Activated CD8-positive, alpha-beta memory T cell treated with anti-CD3 and anti-CD28 coated beads, Interleukin-2, amount 10 ng/mL, durations not matched to agents 7 days and 5 days (primary cell): ENCODE measurements around the gene CORO2B. TPM values are rescaled to one million over a fixed set of nuclear protein-coding genes. Genes with fewer than 3 reads are reported as not detected.

Experiments used
- ATAC-seq: fragments of 150-1000 bp; cut with Tn5 transposase; one replicate; pipeline ENCODE4 v1.10.0; 2021; ENCODE audit warnings: moderate library complexity
- CTCF ChIA-PET: fragments of 350-600 bp; sonication (Branson Sonifier 250); formaldehyde crosslinking; loops from one replicate; lab custom pipeline; 2021; ENCODE audit warnings: antibody characterized with exemption; lab: Charles Lee
- DNase-seq: peaks from one replicate; pipeline ENCODE4 v3.0.0-alpha.2; 2020
- H3K27ac Mint-ChIP-seq: one replicate; pipeline ENCODE4 v1.8.0; 2021; ENCODE audit warnings: mild to moderate bottlenecking, mixed read lengths
- H3K27me3 Mint-ChIP-seq: one replicate; pipeline ENCODE4 v1.8.0; 2021; ENCODE audit warnings: mixed read lengths
- H3K36me3 Mint-ChIP-seq: one replicate; pipeline ENCODE4 v1.8.0; 2021; ENCODE audit warnings: mild to moderate bottlenecking, mixed read lengths
- H3K4me1 Mint-ChIP-seq: one replicate; pipeline ENCODE4 v1.8.0; 2021; ENCODE audit warnings: mixed read lengths
- H3K4me3 Mint-ChIP-seq: one replicate; pipeline ENCODE4 v1.8.0; 2021; ENCODE audit warnings: mild to moderate bottlenecking, moderate library complexity, mixed read lengths
- H3K9me3 Mint-ChIP-seq: one replicate; pipeline ENCODE4 v1.8.0; 2022; ENCODE audit warnings: low read depth, mixed read lengths
- total RNA-seq, 2 experiments: library from RNA; stranded (reverse); gene quantifications; one replicate each; pipeline ENCODE4 v1.2.3, GENCODE V29; 2021

CORO2B gene
- total RNA-seq, 2 experiments from 2014 or later, result not detected

GRCh38 chr15:68557469-68558317 is 21.1 kb upstream of the CORO2B start:
- Mint-ChIP-seq H3K9me3 (no peaks in the 10 kb centered on the region), H3K27me3 (peaks cover 51% of the 10 kb centered on the region), H3K27ac (no peak overlapping the region), H3K36me3 (no peaks in the 10 kb centered on the region), H3K4me1 (peaks cover 16% of the 10 kb centered on the region), H3K4me3 (no peak overlapping the region)
- no peak for ATAC-seq
- CTCF ChIA-PET, result interaction anchor here (0.8 to 2.3 kb wide), 5 partner anchors 10 to 318 kb away, joined by 3 to 13 read pairs (median 3); no protein-coding TSS in a partner anchor
- DNase-seq, result no peak

- Mint-ChIP-seq H3K4me1 (peaks cover 16% of the 10 kb centered on the region), H3K4me3 (peak overlapping the region; percentile 56), H3K9me3 (no peaks in the 10 kb centered on the region), H3K27ac (no peak overlapping the region), H3K36me3 (no peaks in the 10 kb centered on the region), H3K27me3 (peaks cover 50% of the 10 kb centered on the region)
- DNase-seq (no peak), ATAC-seq (no peak)
- CTCF ChIA-PET, result interaction anchor here (0.8 to 3.0 kb wide), 25 partner anchors 9 to 366 kb away, joined by 3 to 72 read pairs (median 4); no protein-coding TSS in a partner anchor
Observed at GRCh38 chr15:68558318-68559305, 20.2 kb upstream of the CORO2B start.

- H3K27me3 Mint-ChIP-seq, result peaks cover 50% of the 10 kb centered on the region
- H3K27ac Mint-ChIP-seq, result no peak overlapping the region
- peaks cover 16% of the 10 kb centered on the region for H3K4me1 Mint-ChIP-seq
- DNase-seq (peak; percentile 74), ATAC-seq (peak; percentile 92)
- CTCF ChIA-PET, result interaction anchor here (0.8 to 3.0 kb wide), 30 partner anchors 9 to 365 kb away, joined by 3 to 72 read pairs (median 4); no protein-coding TSS in a partner anchor
- no peaks in the 10 kb centered on the region for H3K36me3 Mint-ChIP-seq
- no peaks in the 10 kb centered on the region for H3K9me3 Mint-ChIP-seq
- H3K4me3 Mint-ChIP-seq, result peak overlapping the region; percentile 56
Observed at GRCh38 chr15:68559345-68560310, 19.2 kb upstream of the CORO2B start.

GRCh38 chr15:68560501-68561113 is 18.2 kb upstream of the CORO2B start:
- Mint-ChIP-seq H3K36me3 (no peaks in the 10 kb centered on the region), H3K4me1 (peaks cover 16% of the 10 kb centered on the region), H3K27me3 (peaks cover 50% of the 10 kb centered on the region), H3K4me3 (no peak overlapping the region), H3K27ac (no peak overlapping the region), H3K9me3 (no peaks in the 10 kb centered on the region)
- ATAC-seq (no peak), DNase-seq (no peak)
- CTCF ChIA-PET, result interaction anchor here (0.8 to 3.0 kb wide), 19 partner anchors 9 to 364 kb away, joined by 3 to 72 read pairs (median 4); no protein-coding TSS in a partner anchor

GRCh38 chr15:68561171-68561900 is 17.5 kb upstream of the CORO2B start:
- peaks cover 16% of the 10 kb centered on the region for H3K4me1 Mint-ChIP-seq
- H3K27ac Mint-ChIP-seq, result no peak overlapping the region
- H3K9me3 Mint-ChIP-seq, result no peaks in the 10 kb centered on the region
- CTCF ChIA-PET, result interaction anchor here (0.8 to 3.0 kb wide), 6 partner anchors 8 to 314 kb away, joined by 3 to 72 read pairs (median 20); no protein-coding TSS in a partner anchor
- DNase-seq (no peak), ATAC-seq (no peak)
- peaks cover 55% of the 10 kb centered on the region for H3K27me3 Mint-ChIP-seq
- H3K36me3 Mint-ChIP-seq, result no peaks in the 10 kb centered on the region
- no peak overlapping the region for H3K4me3 Mint-ChIP-seq

- Mint-ChIP-seq H3K27me3 (peaks cover 55% of the 10 kb centered on the region), H3K9me3 (no peaks in the 10 kb centered on the region), H3K4me1 (peaks cover 16% of the 10 kb centered on the region), H3K4me3 (no peak overlapping the region), H3K27ac (no peak overlapping the region), H3K36me3 (no peaks in the 10 kb centered on the region)
- DNase-seq (no peak), ATAC-seq (no peak)
- CTCF ChIA-PET, result interaction anchor here (0.6 to 3.0 kb wide), 2 partner anchors 12 to 256 kb away, joined by 4 to 43 read pairs; no protein-coding TSS in a partner anchor
Observed at GRCh38 chr15:68561901-68562300, 16.9 kb upstream of the CORO2B start.

- H3K27me3 Mint-ChIP-seq, result peaks cover 53% of the 10 kb centered on the region
- DNase-seq, result no peak
- CTCF ChIA-PET, result interaction anchor here (3.5 kb wide), 1 partner anchor 110 kb away, joined by 17 read pairs; no protein-coding TSS in a partner anchor
- H3K9me3 Mint-ChIP-seq, result no peaks in the 10 kb centered on the region
- H3K27ac Mint-ChIP-seq, result no peak overlapping the region
- ATAC-seq, result no peak
- peaks cover 10% of the 10 kb centered on the region for H3K4me1 Mint-ChIP-seq
- no peaks in the 10 kb centered on the region for H3K36me3 Mint-ChIP-seq
- H3K4me3 Mint-ChIP-seq, result no peak overlapping the region
Observed at GRCh38 chr15:68564173-68564572, 14.6 kb upstream of the CORO2B start.

GRCh38 chr15:68565234-68565633 is 13.6 kb upstream of the CORO2B start:
- Mint-ChIP-seq H3K27ac (no peak overlapping the region), H3K4me1 (peaks cover 3% of the 10 kb centered on the region), H3K4me3 (no peak overlapping the region), H3K36me3 (no peaks in the 10 kb centered on the region), H3K9me3 (no peaks in the 10 kb centered on the region), H3K27me3 (peaks cover 53% of the 10 kb centered on the region)
- ATAC-seq (no peak), DNase-seq (no peak)
- CTCF ChIA-PET, result interaction anchor here (3.5 kb wide), 1 partner anchor 109 kb away, joined by 17 read pairs; no protein-coding TSS in a partner anchor

GRCh38 chr15:68565726-68566125 is 13.1 kb upstream of the CORO2B start:
- Mint-ChIP-seq H3K4me3 (no peak overlapping the region), H3K27ac (no peak overlapping the region), H3K4me1 (no peaks in the 10 kb centered on the region), H3K27me3 (peaks cover 52% of the 10 kb centered on the region), H3K36me3 (no peaks in the 10 kb centered on the region), H3K9me3 (no peaks in the 10 kb centered on the region)
- CTCF ChIA-PET, result interaction anchor here (3.5 kb wide), 1 partner anchor 108 kb away, joined by 17 read pairs; no protein-coding TSS in a partner anchor
- ATAC-seq (no peak), DNase-seq (no peak)

GRCh38 chr15:68566377-68566954 is 12.3 kb upstream of the CORO2B start:
- no peaks in the 10 kb centered on the region for H3K4me1 Mint-ChIP-seq
- no peak overlapping the region for H3K27ac Mint-ChIP-seq
- no peaks in the 10 kb centered on the region for H3K9me3 Mint-ChIP-seq
- ATAC-seq (no peak), DNase-seq (no peak)
- H3K36me3 Mint-ChIP-seq, result no peaks in the 10 kb centered on the region
- CTCF ChIA-PET, result interaction anchor here (1.3 kb wide), 1 partner anchor 16 kb away, joined by 4 read pairs; no protein-coding TSS in a partner anchor
- H3K27me3 Mint-ChIP-seq, result peaks cover 56% of the 10 kb centered on the region
- H3K4me3 Mint-ChIP-seq, result no peak overlapping the region

GRCh38 chr15:68567345-68567744 is 11.4 kb upstream of the CORO2B start:
- no peaks in the 10 kb centered on the region for H3K36me3 Mint-ChIP-seq
- no peak overlapping the region for H3K27ac Mint-ChIP-seq
- H3K4me1 Mint-ChIP-seq, result no peaks in the 10 kb centered on the region
- DNase-seq, result no peak
- ATAC-seq, result no peak
- CTCF ChIA-PET, result interaction anchor here (0.9 to 1.3 kb wide), 2 partner anchors 17 to 107 kb away, joined by 3 to 4 read pairs; no protein-coding TSS in a partner anchor
- no peaks in the 10 kb centered on the region for H3K9me3 Mint-ChIP-seq
- H3K4me3 Mint-ChIP-seq, result no peak overlapping the region
- peaks cover 59% of the 10 kb centered on the region for H3K27me3 Mint-ChIP-seq
